Central memory CD8-positive, alpha-beta T cell (primary cell): Measurements from ENCODE around the gene ALOX5.

ENCODE experiments used
- ATAC-seq: fragments of 150-1000 bp; cut with Tn5 transposase; replicated peaks from 2 replicates; pipeline ENCODE4 v1.10.0; 2022; ENCODE audit warnings: mild to moderate bottlenecking, moderate FRiP score, moderate number of reproducible peaks; ENCODE audit not compliant: poor library complexity, severe bottlenecking; ENCODE audit errors: extremely low read depth
- DNase-seq, 2 donors: peaks; one replicate each; pipeline ENCODE4 v3.0.0; 2021; ENCODE audit warnings: low spot score in 2 of 2
- H3K27ac Mint-ChIP-seq: one replicate; pipeline ENCODE4 v1.8.0; 2022; ENCODE audit warnings: low read depth, mild to moderate bottlenecking, moderate library complexity, mixed read lengths
- H3K27me3 Mint-ChIP-seq: one replicate; pipeline ENCODE4 v1.8.0; 2022; ENCODE audit warnings: mixed read lengths
- H3K36me3 Mint-ChIP-seq: one replicate; pipeline ENCODE4 v1.8.0; 2022; ENCODE audit warnings: mild to moderate bottlenecking, moderate library complexity, mixed read lengths; ENCODE audit not compliant: insufficient read depth
- H3K4me1 Mint-ChIP-seq: one replicate; pipeline ENCODE4 v1.8.0; 2022; ENCODE audit warnings: mixed read lengths
- H3K4me3 Mint-ChIP-seq: one replicate; pipeline ENCODE4 v1.8.0; 2022; ENCODE audit warnings: mild to moderate bottlenecking, moderate library complexity, mixed read lengths
- H3K9me3 Mint-ChIP-seq: one replicate; pipeline ENCODE4 v1.8.0; 2022; ENCODE audit warnings: mixed read lengths

Gene ALOX5

GRCh38 chr10:45425621-45426563, 51.9 kb downstream of the ALOX5 start:
- Mint-ChIP-seq H3K4me3 (no peak overlapping the region), H3K27ac (no peak overlapping the region), H3K9me3 (no peaks in the 10 kb centered on the region), H3K4me1 (peaks cover 14% of the 10 kb centered on the region), H3K36me3 (peaks cover 2% of the 10 kb centered on the region), H3K27me3 (peaks cover 18% of the 10 kb centered on the region)
- DNase-seq: no peak
- ATAC-seq: no peak

- peaks cover 4% of the 10 kb centered on the region for H3K36me3 Mint-ChIP-seq
- peaks cover 18% of the 10 kb centered on the region for H3K27me3 Mint-ChIP-seq
- ATAC-seq (no peak), DNase-seq (no peak)
- no peak overlapping the region for H3K27ac Mint-ChIP-seq
- no peak overlapping the region for H3K4me3 Mint-ChIP-seq
- peaks cover 7% of the 10 kb centered on the region for H3K4me1 Mint-ChIP-seq
- H3K9me3 Mint-ChIP-seq: no peaks in the 10 kb centered on the region
Measured at GRCh38 chr10:45427262-45427969, 53.4 kb downstream of the ALOX5 start.

GRCh38 chr10:45427970-45428366, 54.0 kb downstream of the ALOX5 start:
- Mint-ChIP-seq H3K27me3 (peaks cover 18% of the 10 kb centered on the region), H3K27ac (no peak overlapping the region), H3K36me3 (peaks cover 4% of the 10 kb centered on the region), H3K4me1 (peaks cover 2% of the 10 kb centered on the region), H3K9me3 (no peaks in the 10 kb centered on the region), H3K4me3 (no peak overlapping the region)
- no peak for ATAC-seq
- DNase-seq: no peak

GRCh38 chr10:45428611-45429510, 54.8 kb downstream of the ALOX5 start:
- DNase-seq (no peak), ATAC-seq (no peak)
- Mint-ChIP-seq H3K27ac (no peak overlapping the region), H3K36me3 (peaks cover 4% of the 10 kb centered on the region), H3K27me3 (peaks cover 18% of the 10 kb centered on the region), H3K4me3 (no peak overlapping the region), H3K9me3 (no peaks in the 10 kb centered on the region), H3K4me1 (peaks cover 6% of the 10 kb centered on the region)

- Mint-ChIP-seq H3K4me1 (peaks cover 6% of the 10 kb centered on the region), H3K27me3 (peaks cover 18% of the 10 kb centered on the region), H3K27ac (no peak overlapping the region), H3K36me3 (peaks cover 4% of the 10 kb centered on the region), H3K4me3 (no peak overlapping the region), H3K9me3 (no peaks in the 10 kb centered on the region)
- no peak for DNase-seq
- ATAC-seq: no peak
Measured at GRCh38 chr10:45429790-45430189, 55.8 kb downstream of the ALOX5 start.

- no peak overlapping the region for H3K27ac Mint-ChIP-seq
- peaks cover 4% of the 10 kb centered on the region for H3K36me3 Mint-ChIP-seq
- ATAC-seq (no peak), DNase-seq (no peak)
- peaks cover 6% of the 10 kb centered on the region for H3K4me1 Mint-ChIP-seq
- H3K4me3 Mint-ChIP-seq: no peak overlapping the region
- no peaks in the 10 kb centered on the region for H3K9me3 Mint-ChIP-seq
- peaks cover 18% of the 10 kb centered on the region for H3K27me3 Mint-ChIP-seq
Measured at GRCh38 chr10:45432113-45432512, 58.1 kb downstream of the ALOX5 start.

GRCh38 chr10:45432700-45433472, 58.9 kb downstream of the ALOX5 start:
- H3K36me3 Mint-ChIP-seq: peaks cover 3% of the 10 kb centered on the region
- peaks cover 6% of the 10 kb centered on the region for H3K4me1 Mint-ChIP-seq
- ATAC-seq (no peak), DNase-seq (no peak)
- H3K4me3 Mint-ChIP-seq: no peak overlapping the region
- no peaks in the 10 kb centered on the region for H3K9me3 Mint-ChIP-seq
- peaks cover 20% of the 10 kb centered on the region for H3K27me3 Mint-ChIP-seq
- H3K27ac Mint-ChIP-seq: no peak overlapping the region

GRCh38 chr10:45433716-45434469, 59.9 kb downstream of the ALOX5 start:
- Mint-ChIP-seq H3K4me3 (no peak overlapping the region), H3K27me3 (peaks cover 20% of the 10 kb centered on the region), H3K27ac (no peak overlapping the region), H3K36me3 (peaks cover 4% of the 10 kb centered on the region), H3K9me3 (no peaks in the 10 kb centered on the region), H3K4me1 (peaks cover 6% of the 10 kb centered on the region)
- no peak for DNase-seq
- ATAC-seq: no peak

GRCh38 chr10:45437587-45438465, 63.8 kb downstream of the ALOX5 start:
- H3K27me3 Mint-ChIP-seq: peaks cover 41% of the 10 kb centered on the region
- no peak overlapping the region for H3K4me3 Mint-ChIP-seq
- H3K36me3 Mint-ChIP-seq: peaks cover 3% of the 10 kb centered on the region
- no peaks in the 10 kb centered on the region for H3K9me3 Mint-ChIP-seq
- DNase-seq: no peak
- no peak for ATAC-seq
- no peak overlapping the region for H3K27ac Mint-ChIP-seq
- H3K4me1 Mint-ChIP-seq: peaks cover 6% of the 10 kb centered on the region

GRCh38 chr10:45438466-45439090, 64.6 kb downstream of the ALOX5 start:
- peaks cover under 1% of the 10 kb centered on the region for H3K4me1 Mint-ChIP-seq
- H3K4me3 Mint-ChIP-seq: no peak overlapping the region
- no peak overlapping the region for H3K27ac Mint-ChIP-seq
- H3K9me3 Mint-ChIP-seq: no peaks in the 10 kb centered on the region
- peaks cover 41% of the 10 kb centered on the region for H3K27me3 Mint-ChIP-seq
- no peak for DNase-seq
- no peak for ATAC-seq
- peaks cover 5% of the 10 kb centered on the region for H3K36me3 Mint-ChIP-seq
